Spleen (tissue), 11 donors: ENCODE measurements around the gene PCDHB13. TPM values are rescaled to one million over a fixed set of nuclear protein-coding genes. Genes with fewer than 3 reads are reported as not detected.
"Not testable (repeated sequence)": the region's sequence is repeated elsewhere in the genome, so short reads cannot be mapped to it uniquely, and the experiment has no call there.

Experiments used
- DNase-seq: peaks from one replicate; pipeline ENCODE4 v3.0.0-alpha.2; 2020
- H3K27ac ChIP-seq, 8 donors: fragments of 200-600 bp; sonication (generic) in 7 of 8; 1 replicate in 4 of 8; 2 replicates in 4 of 8; pipeline versions ENCODE4 v1.5.0 to v1.8.0; 2016 to 2021; ENCODE audit warnings: inconsistent platforms in 4 of 8, mild to moderate bottlenecking in 4 of 8, moderate library complexity in 1 of 8
- H3K27me3 ChIP-seq, 7 donors: fragments of 200-600 bp; sonication (generic) in 6 of 7; replicated peaks in 1 of 7; 1 replicate in 4 of 7; 2 replicates in 3 of 7; pipeline versions ENCODE4 v1.5.0 to v1.8.0; 2016 to 2021; ENCODE audit warnings: inconsistent platforms in 3 of 7, mild to moderate bottlenecking in 1 of 7
- H3K36me3 ChIP-seq, 6 donors: fragments of 200-600 bp; sonication (generic) in 5 of 6; 1 replicate in 4 of 6; 2 replicates in 2 of 6; pipeline versions ENCODE4 v1.5.0 to v1.8.0; 2016 to 2021; ENCODE audit warnings: inconsistent platforms in 2 of 6
- H3K4me1 ChIP-seq, 6 donors: fragments of 200-600 bp; sonication (generic) in 5 of 6; 1 replicate in 3 of 6; 2 replicates in 3 of 6; pipeline versions ENCODE4 v1.5.0 to v1.8.0; 2016 to 2021; ENCODE audit warnings: inconsistent platforms in 3 of 6
- H3K4me3 ChIP-seq, 8 donors: fragments of 200-600 bp; sonication (generic) in 7 of 8; 1 replicate in 4 of 8; 2 replicates in 4 of 8; pipeline versions ENCODE4 v1.5.0 to v1.8.0; 2016 to 2021; ENCODE audit warnings: inconsistent platforms in 4 of 8, mild to moderate bottlenecking in 4 of 8, moderate library complexity in 2 of 8
- H3K9me3 ChIP-seq, 8 donors: fragments of 200-600 bp; sonication (generic) in 7 of 8; 1 replicate in 4 of 8; 2 replicates in 4 of 8; pipeline versions ENCODE4 v1.5.0 to v1.8.0; 2016 to 2021; ENCODE audit warnings: inconsistent platforms in 4 of 8
- CTCF ChIP-seq, 11 experiments: fragments of 200-600 bp in 7 of 11; fragments of 450-650 bp in 4 of 11; sonication (generic) in 4 of 11; IDR thresholded peaks in 8 of 11; conservative IDR thresholded peaks in 3 of 11; 1 replicate in 7 of 11; 2 replicates in 4 of 11; pipeline versions ENCODE4 v1.4.0 to v1.8.0; 2016 to 2021; ENCODE audit warnings: antibody characterized with exemption in 11 of 11, inconsistent platforms in 4 of 11, mild to moderate bottlenecking in 1 of 11
- POLR2A ChIP-seq, 3 donors: fragments of 450-650 bp; IDR thresholded peaks; one replicate each; pipeline ENCODE4 v1.5.1; 2017; ENCODE audit warnings: antibody characterized with exemption in 3 of 3, mild to moderate bottlenecking in 1 of 3
- POLR2AphosphoS5 ChIP-seq, 3 donors: sonication (generic); formaldehyde crosslinking; IDR thresholded peaks; one replicate each; pipeline ENCODE4 v1.5.1; 2017; ENCODE audit warnings: antibody characterized with exemption in 3 of 3
- WGBS, 5 donors: extraction: QIAGEN DNeasy Blood & Tissue Kit in 3 of 5; methylation state at CpG; one replicate each; pipeline versions ENCODE4 v1.1.5 to v1.1.7; 2013 to 2018; 5-methylcytosine and 5-hydroxymethylcytosine counted together
- intact Hi-C: fragments of 100-400 bp; cut with DNase I; formaldehyde crosslinking; loops from one replicate; pipeline ENCODE4 v1.15.0; 2023; ENCODE audit warnings: low total_unique reads
- polyA plus RNA-seq, 3 donors: library from polyadenylated mRNA; stranded (reverse); fragments of 200-250 nt; gene quantifications; one replicate each; pipeline ENCODE4 v1.2.1, GENCODE V29; 2013
- total RNA-seq, 7 donors: library from RNA; depleted of rRNA in 3 of 7; stranded (reverse); fragments of >200 nt in 3 of 7; fragmentation: NEBNext Ultra II Directional in 4 of 7; extraction: Animal tissue kit (Norgen Biotek cat#: 25700) in 4 of 7; gene quantifications; one replicate each; pipeline versions ENCODE4 v1.1.0 to v1.2.1, GENCODE V29; 2016 to 2021
- donor health status: healthy with polysubstance abuse.
- donor health status: DM: no; HTN: no; CAD: no; lungs with moderate emphysema.
- donor health status: DM: no; HTN: no; CAD: no.
- donor health status: Bipolar disorder and iron deficiency.
- donor health status: healthy.
- donor health status: DM: no; HTN: no; CAD: no.
- donor health status: DM: yes; HTN: yes; CAD: no.

PCDHB13 gene
- total and polyA plus RNA-seq, 10 donors, result 0.09 to 6.8 (median 3.5) TPM

DNA sequence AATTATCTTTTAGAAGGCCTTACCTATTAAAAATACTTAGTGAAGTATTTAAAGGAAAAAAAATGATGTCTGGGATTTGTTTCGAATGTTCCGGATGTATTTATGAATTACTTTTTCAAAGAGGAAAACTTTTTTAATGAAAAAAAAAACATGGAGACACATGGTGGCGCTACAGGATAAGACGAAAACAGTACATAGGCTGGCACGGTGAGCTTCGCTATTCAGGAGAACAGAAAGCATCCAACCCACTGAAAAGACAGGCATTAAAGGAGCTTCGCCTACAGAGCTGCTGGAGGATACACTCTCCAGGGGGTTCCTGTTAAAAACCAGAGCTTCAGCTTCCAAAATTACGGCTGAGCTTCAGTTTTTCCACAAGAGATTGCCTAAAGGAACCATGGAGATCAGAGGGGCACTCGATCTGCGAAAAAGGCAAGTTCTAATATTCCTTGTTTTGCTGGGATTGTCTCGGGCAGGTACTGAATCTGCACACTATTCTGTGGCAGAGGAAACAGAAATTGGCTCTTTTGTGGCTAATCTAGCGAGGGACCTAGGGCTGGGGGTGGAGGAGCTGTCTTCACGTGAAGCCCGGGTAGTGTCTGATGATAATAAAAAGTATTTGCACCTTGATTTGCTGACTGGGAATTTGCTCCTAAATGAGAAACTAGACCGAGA lies 9.5 kb downstream of the PCDHB13 start, which contains the start of gene PCDHB14:
Gene PCDHB14 (plus strand): TSS at position 232 of the 672 bp plus-strand sequence. CDS start 163 bp downstream, at position 395.
- TF ChIP-seq CTCF (IDR thresholded peaks at IDR 0.05 in 8 of 11, conservative IDR thresholded peaks at IDR 0.05 in 3 of 11) (peak in 1 of 11 experiments; percentile 11), POLR2A (IDR thresholded peaks at IDR 0.05) (no peak)
- Histone ChIP-seq H3K9me3 (peaks cover 4 to 98% (median 91%) of the 10 kb centered on the region in 8 donors), H3K27ac (no peak within 1 kb of the TSS), H3K4me1 (peaks cover 0 to 5% (median 0%) of the 10 kb centered on the region in 6 donors), H3K27me3 (peaks cover 0 to 61% (median 0%) of the 10 kb centered on the region in 7 donors), H3K4me3 (peak within 1 kb of the TSS in 1 of 8 donors; percentile 21), H3K36me3 (peaks cover 0 to 7% (median 0%) of the 10 kb centered on the region in 6 donors)
- intact Hi-C loops, result no loop called here
- no peak for DNase-seq
- 22 to 34% (median 29%) methylated on average over 15 of the region's 15 CpGs for WGBS, 5 donors

DNA sequence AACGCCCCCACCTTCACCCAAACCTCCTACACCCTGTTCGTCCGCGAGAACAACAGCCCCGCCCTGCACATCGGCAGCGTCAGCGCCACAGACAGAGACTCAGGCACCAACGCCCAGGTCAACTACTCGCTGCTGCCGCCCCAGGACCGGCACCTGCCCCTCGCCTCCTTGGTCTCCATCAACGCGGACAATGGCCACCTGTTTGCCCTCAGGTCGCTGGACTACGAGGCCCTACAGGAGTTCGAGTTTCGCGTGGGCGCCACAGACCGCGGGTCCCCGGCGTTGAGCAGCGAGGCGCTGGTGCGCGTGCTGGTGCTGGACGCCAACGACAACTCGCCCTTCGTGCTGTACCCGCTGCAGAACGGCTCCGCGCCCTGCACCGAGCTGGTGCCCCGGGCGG lies 11.1 kb downstream of the PCDHB13 start:
- H3K4me3 ChIP-seq, H3K36me3 ChIP-seq, H3K4me1 ChIP-seq, DNase-seq, H3K27ac ChIP-seq, intact Hi-C loops: not testable (repeated sequence)
- peaks cover 4 to 93% (median 86%) of the 10 kb centered on the region in 8 donors for H3K9me3 ChIP-seq
- WGBS, 5 donors, result 17 to 50% (median 30%) methylated on average over 28 to 35 of the region's 40 CpGs
- H3K27me3 ChIP-seq, result peaks cover 0 to 56% (median 0%) of the 10 kb centered on the region in 7 donors

DNA sequence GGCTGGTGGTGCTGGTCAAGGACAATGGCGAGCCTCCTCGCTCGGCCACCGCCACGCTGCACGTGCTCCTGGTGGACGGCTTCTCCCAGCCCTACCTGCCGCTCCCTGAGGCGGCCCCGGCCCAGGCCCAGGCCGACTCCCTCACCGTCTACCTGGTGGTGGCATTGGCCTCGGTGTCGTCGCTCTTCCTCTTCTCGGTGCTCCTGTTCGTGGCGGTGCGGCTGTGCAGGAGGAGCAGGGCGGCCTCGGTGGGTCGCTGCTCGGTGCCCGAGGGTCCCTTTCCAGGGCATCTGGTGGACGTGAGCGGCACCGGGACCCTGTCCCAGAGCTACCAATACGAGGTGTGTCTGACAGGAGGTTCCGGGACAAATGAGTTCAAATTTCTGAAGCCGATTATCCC lies 11.7 kb downstream of the PCDHB13 start:
- H3K36me3 ChIP-seq, H3K4me3 ChIP-seq, DNase-seq, H3K4me1 ChIP-seq, intact Hi-C loops, H3K27ac ChIP-seq: not testable (repeated sequence)
- Histone ChIP-seq H3K9me3 (peaks cover 4 to 92% (median 85%) of the 10 kb centered on the region in 8 donors), H3K27me3 (peaks cover 0 to 55% (median 0%) of the 10 kb centered on the region in 7 donors)
- 31 to 44% (median 42%) methylated on average over 14 to 30 of the region's 30 CpGs for WGBS, 5 donors

- Histone ChIP-seq H3K9me3 (peaks cover 8 to 96% (median 93%) of the 10 kb centered on the region in 8 donors), H3K4me3 (peak overlapping the region in 2 of 8 donors; percentile 6 to 25)
- TF ChIP-seq POLR2A (IDR thresholded peaks at IDR 0.05), result no peak
- TF ChIP-seq CTCF (IDR thresholded peaks at IDR 0.05 in 8 of 11, conservative IDR thresholded peaks at IDR 0.05 in 3 of 11), result no peak
- no peak for TF ChIP-seq POLR2AphosphoS5 (IDR thresholded peaks at IDR 0.05)
Observed at GRCh38 chr5:141234109-141234667, 20.5 kb downstream of the PCDHB13 start.

DNA sequence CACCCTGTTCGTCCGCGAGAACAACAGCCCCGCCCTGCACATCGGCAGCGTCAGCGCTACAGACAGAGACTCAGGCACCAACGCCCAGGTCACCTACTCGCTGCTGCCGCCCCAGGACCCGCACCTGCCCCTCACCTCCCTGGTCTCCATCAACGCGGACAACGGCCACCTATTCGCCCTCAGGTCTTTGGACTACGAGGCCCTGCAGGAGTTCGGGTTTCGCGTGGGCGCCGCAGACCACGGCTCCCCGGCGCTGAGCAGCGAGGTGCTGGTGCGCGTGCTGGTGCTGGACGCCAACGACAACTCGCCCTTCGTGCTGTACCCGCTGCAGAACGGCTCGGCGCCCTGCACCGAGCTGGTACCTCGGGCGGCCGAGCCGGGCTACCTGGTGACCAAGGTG lies 22.2 kb downstream of the PCDHB13 start:
- 30 to 49% (median 37%) methylated on average over 15 to 40 of the region's 40 CpGs for WGBS, 5 donors
- intact Hi-C loops, result not testable (repeated sequence)
- H3K9me3 ChIP-seq, result peaks cover 9 to 100% (median 99%) of the 10 kb centered on the region in 8 donors

More at GRCh38 chr5:141234109-141234667, 20.5 kb downstream of the PCDHB13 start:
- H3K27ac ChIP-seq, result no peak overlapping the region
- H3K4me1 ChIP-seq, result no peaks in the 10 kb centered on the region
- H3K36me3 ChIP-seq, result peaks cover 0 to 4% (median 0%) of the 10 kb centered on the region in 6 donors
- H3K27me3 ChIP-seq, result peaks cover 0 to 48% (median 6%) of the 10 kb centered on the region in 7 donors
- intact Hi-C loops, result no loop called here
- DNase-seq, result no peak
- 8 to 14% (median 10%) methylated on average over 15 of the region's 15 CpGs for WGBS, 5 donors

More for the DNA sequence above, 22.2 kb downstream of the PCDHB13 start:
- Histone ChIP-seq H3K4me3 (peak overlapping the region in 1 of 8 donors; percentile 9), H3K27me3 (peaks cover 0 to 65% (median 6%) of the 10 kb centered on the region in 7 donors)
- H3K4me1 ChIP-seq, H3K36me3 ChIP-seq, DNase-seq, H3K27ac ChIP-seq: not testable (repeated sequence)
